Gastroesophageal sphincter (tissue), 4 donors: Measurements from ENCODE around the gene LGALS4. TPM values are rescaled to one million over a fixed set of nuclear protein-coding genes. Genes with fewer than 3 reads are reported as not detected.
A peak's percentile ranks its signal among the peaks of the same experiment; 100 is the strongest.

Experiments used
- ATAC-seq: fragments of 150-250 bp; one replicate; pipeline ENCODE4 v1.9.1; 2016; ENCODE audit warnings: mild to moderate bottlenecking, moderate library complexity
- H3K27ac ChIP-seq, 4 donors: fragments of 200-600 bp; sonication (generic) in 3 of 4; 1 replicate in 3 of 4; 2 replicates in 1 of 4; pipeline ENCODE4 v1.5.1; 2016 to 2019
- H3K27me3 ChIP-seq: fragments of 200-600 bp; sonication (generic); one replicate; pipeline ENCODE4 v1.5.1; 2019
- H3K36me3 ChIP-seq, 2 donors: fragments of 200-600 bp; sonication (generic); one replicate each; pipeline ENCODE4 v1.5.1; 2019; ENCODE audit warnings: control low read depth in 1 of 2
- H3K4me1 ChIP-seq, 3 donors: fragments of 200-600 bp; sonication (generic); 1 replicate in 2 of 3; 2 replicates in 1 of 3; pipeline ENCODE4 v1.5.1; 2016 to 2019; ENCODE audit warnings: control low read depth in 2 of 3
- H3K4me3 ChIP-seq, 2 donors: fragments of 200-600 bp; sonication (generic); one replicate each; pipeline ENCODE4 v1.5.1; 2019; ENCODE audit warnings: mild to moderate bottlenecking in 1 of 2, moderate library complexity in 1 of 2
- H3K9me3 ChIP-seq, 3 donors: fragments of 200-600 bp; sonication (generic); one replicate each; pipeline ENCODE4 v1.5.1; 2017 to 2019; ENCODE audit warnings: control low read depth in 2 of 3
- EP300 ChIP-seq: sonication (generic); formaldehyde crosslinking; IDR thresholded peaks from one replicate; pipeline ENCODE4 v1.6.1; 2017; ENCODE audit warnings: antibody characterized with exemption, mild to moderate bottlenecking
- POLR2A ChIP-seq, 2 donors: fragments of 450-650 bp; IDR thresholded peaks; one replicate each; pipeline ENCODE4 v1.6.1; 2017; ENCODE audit warnings: antibody characterized with exemption in 2 of 2, mild to moderate bottlenecking in 2 of 2, moderate library complexity in 1 of 2
- POLR2AphosphoS5 ChIP-seq: sonication (generic); formaldehyde crosslinking; IDR thresholded peaks from one replicate; pipeline ENCODE4 v1.6.1; 2017; ENCODE audit warnings: antibody characterized with exemption
- WGBS, 2 donors: methylation state at CpG; one replicate each; pipeline ENCODE4 v1.1.5; 2018; ENCODE audit warnings: low coverage in 1 of 2; 5-methylcytosine and 5-hydroxymethylcytosine counted together
- total RNA-seq, 4 donors: library from RNA; depleted of rRNA; stranded (reverse); fragments of >200 nt; gene quantifications; one replicate each; pipeline ENCODE4 v1.1.0, GENCODE V29; 2016
- TF ChIP-seq, protein P1 (sequence below), 4 experiments: fragments of 200-600 bp in 2 of 4; fragments of 450-650 bp in 2 of 4; sonication (generic) in 1 of 4; IDR thresholded peaks; one replicate each; pipeline ENCODE4 v1.5.1; 2017 to 2019; ENCODE audit warnings: antibody characterized with exemption in 4 of 4, mild to moderate bottlenecking in 2 of 4, moderate library complexity in 2 of 4

The LGALS4 gene
- total RNA-seq, 4 donors from 2014 or later = 0.27 to 1.6 (median 1.1) TPM; not detected in 1

DNA sequence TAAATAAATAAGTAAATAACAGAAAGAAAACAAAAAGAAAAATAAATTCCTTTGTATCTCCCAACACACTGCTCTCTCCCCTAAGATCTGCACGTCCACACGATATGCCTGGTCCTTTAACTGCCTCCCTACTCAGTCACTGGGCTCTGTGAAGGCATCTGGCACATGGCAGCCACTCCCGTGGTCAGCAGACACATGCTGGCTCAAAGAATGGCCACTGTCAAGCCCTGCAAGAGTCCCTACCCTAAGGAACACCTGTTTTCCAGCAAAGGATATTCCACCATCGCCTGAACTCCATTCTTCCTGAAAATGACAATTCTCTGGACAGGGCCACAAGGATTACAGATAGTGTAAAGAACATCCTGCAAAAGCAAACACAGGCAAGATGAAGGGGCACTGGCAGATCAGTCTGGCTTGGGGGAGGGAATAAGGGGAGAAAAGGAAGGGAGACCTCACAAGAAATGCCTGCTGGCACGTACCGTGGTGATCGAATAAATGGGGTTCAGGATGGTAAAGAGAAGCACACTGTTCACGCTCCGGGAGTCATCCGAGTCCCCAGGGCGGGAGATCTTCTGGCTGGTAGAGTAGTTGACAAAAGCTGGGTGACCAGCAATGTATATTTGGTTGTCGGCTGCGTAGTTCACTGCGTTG is 32.8 kb upstream of the LGALS4 start:
- no peaks in the 10 kb centered on the region for H3K9me3 ChIP-seq
- no peaks in the 10 kb centered on the region for H3K27me3 ChIP-seq
- H3K36me3 ChIP-seq = peaks cover 0 to 75% of the 10 kb centered on the region in 2 donors
- H3K4me1 ChIP-seq = peaks cover 0 to 75% (median 14%) of the 10 kb centered on the region in 3 donors
- WGBS, 2 donors = 75 to 86% methylated on average over 11 to 13 of the region's 14 CpGs
- no peak for ATAC-seq
- H3K4me3 ChIP-seq = no peak overlapping the region
- H3K27ac ChIP-seq = peak overlapping the region in 1 of 4 donors; percentile 9
- TF ChIP-seq POLR2AphosphoS5 (no peak), EP300 (no peak), POLR2A (IDR thresholded peaks at IDR 0.05) (no peak)
- TF ChIP-seq, protein P1, sequence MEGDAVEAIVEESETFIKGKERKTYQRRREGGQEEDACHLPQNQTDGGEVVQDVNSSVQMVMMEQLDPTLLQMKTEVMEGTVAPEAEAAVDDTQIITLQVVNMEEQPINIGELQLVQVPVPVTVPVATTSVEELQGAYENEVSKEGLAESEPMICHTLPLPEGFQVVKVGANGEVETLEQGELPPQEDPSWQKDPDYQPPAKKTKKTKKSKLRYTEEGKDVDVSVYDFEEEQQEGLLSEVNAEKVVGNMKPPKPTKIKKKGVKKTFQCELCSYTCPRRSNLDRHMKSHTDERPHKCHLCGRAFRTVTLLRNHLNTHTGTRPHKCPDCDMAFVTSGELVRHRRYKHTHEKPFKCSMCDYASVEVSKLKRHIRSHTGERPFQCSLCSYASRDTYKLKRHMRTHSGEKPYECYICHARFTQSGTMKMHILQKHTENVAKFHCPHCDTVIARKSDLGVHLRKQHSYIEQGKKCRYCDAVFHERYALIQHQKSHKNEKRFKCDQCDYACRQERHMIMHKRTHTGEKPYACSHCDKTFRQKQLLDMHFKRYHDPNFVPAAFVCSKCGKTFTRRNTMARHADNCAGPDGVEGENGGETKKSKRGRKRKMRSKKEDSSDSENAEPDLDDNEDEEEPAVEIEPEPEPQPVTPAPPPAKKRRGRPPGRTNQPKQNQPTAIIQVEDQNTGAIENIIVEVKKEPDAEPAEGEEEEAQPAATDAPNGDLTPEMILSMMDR (IDR thresholded peaks at IDR 0.05) = no peak

DNA sequence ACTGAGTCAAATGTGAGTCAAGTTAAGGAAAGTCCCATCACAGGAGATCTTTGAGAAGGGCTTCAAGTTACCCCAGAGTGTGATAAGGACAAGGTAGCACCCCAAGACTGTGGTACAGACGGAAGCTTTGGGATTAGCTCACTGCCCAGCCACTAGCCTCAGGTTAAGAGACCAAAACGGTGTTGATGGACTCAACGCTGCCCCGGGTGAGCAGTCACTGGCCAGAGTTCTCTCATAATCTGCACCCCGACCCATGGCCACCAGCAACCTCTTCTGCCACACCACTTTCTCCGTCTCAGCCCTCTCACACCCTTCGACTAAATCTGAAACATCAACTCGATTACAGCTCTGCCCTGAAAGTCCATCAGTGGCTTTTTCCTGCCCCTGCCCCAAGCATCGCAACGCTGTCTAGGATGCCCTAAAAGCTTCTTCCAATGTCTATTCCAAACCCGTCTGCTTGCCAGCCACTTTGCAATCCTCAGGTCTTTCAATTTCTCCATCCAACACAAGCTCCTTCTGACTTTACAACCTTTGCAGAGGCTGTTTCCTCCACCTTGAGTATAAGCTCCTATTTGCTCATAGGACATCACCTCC is 31.4 kb upstream of the LGALS4 start:
- no peaks in the 10 kb centered on the region for H3K9me3 ChIP-seq
- no peaks in the 10 kb centered on the region for H3K27me3 ChIP-seq
- TF ChIP-seq, protein P1 (IDR thresholded peaks at IDR 0.05) = no peak
- TF ChIP-seq POLR2AphosphoS5 (no peak), EP300 (no peak), POLR2A (IDR thresholded peaks at IDR 0.05) (no peak)
- no peak for ATAC-seq
- no peak overlapping the region for H3K4me3 ChIP-seq
- H3K27ac ChIP-seq = peak overlapping the region in 1 of 4 donors; percentile 22
- WGBS, 2 donors = 85 to 94% methylated on average over 6 to 11 of the region's 11 CpGs
- H3K36me3 ChIP-seq = peaks cover 0 to 89% of the 10 kb centered on the region in 2 donors
- peaks cover 0 to 75% (median 14%) of the 10 kb centered on the region in 3 donors for H3K4me1 ChIP-seq

DNA sequence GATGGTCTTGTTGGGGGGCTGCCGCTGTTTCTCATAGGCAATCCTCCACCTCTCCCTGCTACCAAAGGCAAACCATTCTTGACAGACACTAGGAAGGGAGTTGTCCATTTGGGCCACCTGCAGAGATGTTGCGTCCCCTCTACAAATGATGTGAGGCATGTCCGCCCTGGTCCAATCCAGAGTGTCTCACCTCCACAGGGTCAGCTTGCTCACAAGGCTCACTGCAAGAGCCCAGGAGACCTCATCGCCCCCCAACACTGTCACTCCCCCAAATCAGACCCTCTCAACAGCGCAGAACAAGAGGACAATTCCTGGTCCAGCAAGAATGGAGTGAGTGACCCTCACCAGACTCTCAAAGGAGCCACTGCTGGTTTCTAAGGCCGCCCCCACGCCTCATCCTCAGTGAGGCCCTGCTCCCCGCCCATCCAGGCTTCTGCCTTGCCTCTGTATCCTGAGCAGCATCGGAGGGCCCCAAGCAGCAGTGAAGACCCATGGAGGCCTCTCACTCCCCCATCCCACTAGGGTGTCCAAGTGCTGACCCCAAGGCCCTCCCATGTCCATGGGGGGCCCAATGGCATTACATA is 30.5 kb upstream of the LGALS4 start:
- Histone ChIP-seq H3K4me3 (no peak overlapping the region), H3K27ac (peak overlapping the region in 2 of 4 donors; percentile 2 to 26), H3K27me3 (no peaks in the 10 kb centered on the region), H3K9me3 (no peaks in the 10 kb centered on the region), H3K4me1 (peaks cover 0 to 67% (median 9%) of the 10 kb centered on the region in 3 donors), H3K36me3 (peaks cover 0 to 98% of the 10 kb centered on the region in 2 donors)
- 94% methylated on average over 3 of the region's 9 CpGs; no CpG with 5 or more reads in 1 of the 2 donors for WGBS, 2 donors
- no peak for ATAC-seq
- no peak for TF ChIP-seq EP300
- no peak for TF ChIP-seq POLR2AphosphoS5

DNA sequence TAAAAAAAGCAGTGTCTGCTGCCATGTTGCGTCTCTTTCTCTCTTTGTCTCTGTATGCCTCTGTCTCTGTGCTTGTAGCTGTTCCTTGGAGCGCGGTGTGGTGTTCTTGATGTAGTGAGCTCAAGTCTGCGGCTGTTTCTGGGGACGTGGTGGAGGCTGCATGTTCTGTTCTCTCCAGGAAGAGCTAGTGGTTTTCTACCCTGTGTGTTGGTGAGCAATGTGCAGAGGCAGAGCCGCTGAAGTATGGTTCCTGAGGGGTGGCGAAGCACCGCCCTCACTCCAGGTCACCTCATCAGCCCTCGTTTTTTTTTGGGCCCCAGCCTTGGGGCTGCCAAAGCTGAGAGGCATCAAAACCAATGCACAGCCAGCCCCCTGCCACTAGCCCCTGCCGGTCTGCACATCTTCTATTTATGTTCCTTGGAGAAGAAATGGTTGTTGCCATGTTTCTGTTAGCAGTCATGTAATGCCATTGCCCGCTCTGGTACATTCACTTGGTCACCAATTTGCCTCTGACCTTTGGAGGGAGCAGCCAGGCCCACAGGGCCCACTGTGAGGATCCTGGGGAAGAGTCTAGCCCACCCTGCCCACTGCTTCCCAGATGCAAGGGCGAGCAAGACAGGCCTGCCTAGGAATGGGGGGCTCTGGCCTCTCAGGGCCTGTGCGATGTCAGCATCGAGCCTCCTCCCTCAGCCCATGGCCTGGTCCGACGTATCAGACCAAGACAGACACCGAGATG is 29.9 kb upstream of the LGALS4 start:
- WGBS, 2 donors = 82 to 92% methylated on average over 2 to 17 of the region's 17 CpGs
- TF ChIP-seq, protein P1 (IDR thresholded peaks at IDR 0.05) = no peak
- TF ChIP-seq EP300 (no peak), POLR2AphosphoS5 (no peak), POLR2A (IDR thresholded peaks at IDR 0.05) (no peak)
- H3K4me1 ChIP-seq = peaks cover 0 to 61% (median 3%) of the 10 kb centered on the region in 3 donors
- H3K4me3 ChIP-seq = no peak overlapping the region
- H3K27me3 ChIP-seq = no peaks in the 10 kb centered on the region
- peaks cover 0 to 100% of the 10 kb centered on the region in 2 donors for H3K36me3 ChIP-seq
- no peaks in the 10 kb centered on the region for H3K9me3 ChIP-seq
- no peak for ATAC-seq
- peak overlapping the region in 2 of 4 donors; percentile 2 to 26 for H3K27ac ChIP-seq

GRCh38 chr19:38841787-38842438 is 29.2 kb upstream of the LGALS4 start:
- peak overlapping the region in 2 of 4 donors; percentile 15 to 38 for H3K27ac ChIP-seq
- H3K4me1 ChIP-seq = peaks cover 0 to 58% (median 0%) of the 10 kb centered on the region in 3 donors
- no peak for ATAC-seq
- TF ChIP-seq POLR2AphosphoS5 (no peak), POLR2A (IDR thresholded peaks at IDR 0.05) (no peak), EP300 (no peak)
- TF ChIP-seq, protein P1 (IDR thresholded peaks at IDR 0.05) = no peak
- peaks cover 0 to 100% of the 10 kb centered on the region in 2 donors for H3K36me3 ChIP-seq
- no peaks in the 10 kb centered on the region for H3K27me3 ChIP-seq
- no peak overlapping the region for H3K4me3 ChIP-seq
- 82 to 90% methylated on average over 6 to 15 of the region's 19 CpGs for WGBS, 2 donors
- no peaks in the 10 kb centered on the region for H3K9me3 ChIP-seq
